Panc1 (cell line): ENCODE data around the gene NLRC5. TPM values are rescaled to one million over a fixed set of nuclear protein-coding genes. Genes with fewer than 3 reads are reported as not detected.

Experiments used
- ATAC-seq: fragments of 200-7000 bp; cut with Tn5 transposase; 2 replicates; pipeline ENCODE4 v1.9.1; 2020; ENCODE audit warnings: mild to moderate bottlenecking, moderate library complexity
- BruUV-seq: library from RNA; stranded (reverse); fragments of 400-500 nt; replicated peaks from 2 replicates; lab custom pipeline; 2021; lab: Mats Ljungman, UMichigan
- CTCF ChIA-PET: fragments of 300-600 bp; sonication (Branson Sonifier 250); formaldehyde crosslinking; loops from one replicate; lab custom pipeline; 2022; ENCODE audit warnings: antibody characterized with exemption; lab: Charles Lee
- POLR2A ChIA-PET: fragments of 300-600 bp; sonication (Branson Sonifier 250); formaldehyde crosslinking; loops from one replicate; lab custom pipeline; 2022; ENCODE audit warnings: antibody characterized with exemption; lab: Charles Lee
- DNase-seq: peaks from one replicate; pipeline ENCODE4 v3.0.0-alpha.2; 2010; ENCODE audit warnings: low read depth, low spot score
- H3K27ac ChIP-seq: 2 replicates; pipeline ENCODE4 v1.5.1; 2011; ENCODE audit warnings: mild to moderate bottlenecking, low read length, inconsistent platforms
- H3K27me3 ChIP-seq: fragments of 200-500 bp; sonication (Bioruptor generic); 2 replicates; pipeline ENCODE4 v1.6.0; 2014; ENCODE audit warnings: low read length, inconsistent platforms; ENCODE audit not compliant: control insufficient read depth, insufficient read depth
- H3K36me3 ChIP-seq: fragments of 200-500 bp; sonication (Bioruptor generic); 2 replicates; pipeline ENCODE4 v1.5.1; 2014; ENCODE audit warnings: inconsistent platforms, mild to moderate bottlenecking, low read length, moderate library complexity; ENCODE audit not compliant: control insufficient read depth, insufficient read depth
- H3K4me1 ChIP-seq: 2 replicates; pipeline ENCODE4 v1.5.1; 2011; ENCODE audit warnings: inconsistent platforms, mild to moderate bottlenecking, low read length, moderate library complexity; ENCODE audit not compliant: control insufficient read depth, insufficient read depth
- H3K4me3 ChIP-seq, 2 experiments: 2 replicates each; pipeline ENCODE4 v1.5.1; 2011 to 2012; ENCODE audit warnings: low read depth in 2 of 2, low read length in 2 of 2, mild to moderate bottlenecking in 2 of 2, inconsistent platforms in 1 of 2, moderate library complexity in 1 of 2
- H3K9me3 ChIP-seq: fragments of 200-500 bp; sonication (Bioruptor generic); 2 replicates; pipeline ENCODE4 v1.5.1; 2014; ENCODE audit warnings: low read depth, mild to moderate bottlenecking, inconsistent platforms, low read length, moderate library complexity; ENCODE audit not compliant: control insufficient read depth, insufficient read depth
- POLR2AphosphoS5 ChIP-seq: IDR thresholded peaks from 2 replicates; pipeline ENCODE4 v1.6.1; 2012; ENCODE audit warnings: mild to moderate bottlenecking, low read depth, low read length, moderate library complexity
- SIN3A ChIP-seq: IDR thresholded peaks from 2 replicates; pipeline ENCODE4 v1.6.1; 2012; ENCODE audit warnings: low read depth, mild to moderate bottlenecking, low read length, moderate library complexity, borderline replicate concordance; ENCODE audit not compliant: insufficient read depth
- TCF7L2 ChIP-seq: IDR thresholded peaks from 2 replicates; pipeline ENCODE4 v1.6.1; 2011; ENCODE audit warnings: mild to moderate bottlenecking, low read depth, low read length, inconsistent platforms
- in situ Hi-C: cut with HindIII; loops from 2 replicates; pipeline ENCODE4 v1.10.0; 2016; ENCODE audit warnings: low sequenced_read_pairs, low pct_unique_long_range_greater_than_20kb
- intact Hi-C: fragments of 100-400 bp; cut with micrococcal nuclease; formaldehyde crosslinking; loops from one replicate; pipeline ENCODE4 v1.10.0; 2022; ENCODE audit not compliant: unreplicated experiment
- total RNA-seq: library from RNA; stranded (reverse); gene quantifications from one replicate; pipeline ENCODE4 v1.2.1, GENCODE V29; 2021; ENCODE audit not compliant: unreplicated experiment
- TF ChIP-seq, protein P1 (sequence below), 2 experiments: IDR thresholded peaks; 2 replicates each; pipeline ENCODE4 v1.6.1; 2011 to 2012; ENCODE audit warnings: low read depth in 2 of 2, control low read depth in 1 of 2, low read length in 1 of 2, mild to moderate bottlenecking in 1 of 2, moderate library complexity in 1 of 2; ENCODE audit not compliant: insufficient read depth in 1 of 2
- TF ChIP-seq, protein P2 (sequence below): fragments of 450-650 bp; IDR thresholded peaks from 2 replicates; pipeline ENCODE4 v1.5.1; 2017; ENCODE audit warnings: mild to moderate bottlenecking

NLRC5 gene
- total RNA-seq, 1 experiment from 2014 or later, result 8.8 TPM

DNA sequence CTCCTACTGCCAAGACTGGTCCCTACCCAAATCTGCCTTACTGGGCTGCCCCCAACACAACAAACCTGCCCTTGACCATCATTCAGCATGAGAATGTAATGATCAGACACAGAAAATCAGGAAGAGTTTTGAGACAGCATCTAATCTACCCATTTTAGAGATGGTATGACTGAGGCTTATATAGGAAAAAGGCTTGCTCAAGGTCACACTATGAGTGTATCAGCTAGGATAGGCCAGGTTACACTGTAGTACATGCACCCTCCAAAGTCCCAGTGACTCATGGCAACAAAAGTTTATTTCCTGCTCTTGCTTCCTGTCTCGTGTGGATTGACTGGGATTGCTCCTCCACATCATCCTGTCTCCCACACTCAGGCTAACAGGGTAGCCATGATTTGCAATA lies 27.9 kb downstream of the NLRC5 start:
- Histone ChIP-seq H3K36me3 (no peaks in the 10 kb centered on the region), H3K27me3 (no peaks in the 10 kb centered on the region), H3K4me1 (no peaks in the 10 kb centered on the region), H3K9me3 (no peaks in the 10 kb centered on the region), H3K4me3 (no peak overlapping the region), H3K27ac (no peak overlapping the region)
- ChIA-PET CTCF (no interaction called here), POLR2A (no interaction called here)
- intact Hi-C loops, result no loop called here
- DNase-seq (no peak), ATAC-seq (no peak)
- no TSS peak for BruUV-seq
- in situ Hi-C loops, result no loop called here
- TF ChIP-seq, protein P1, sequence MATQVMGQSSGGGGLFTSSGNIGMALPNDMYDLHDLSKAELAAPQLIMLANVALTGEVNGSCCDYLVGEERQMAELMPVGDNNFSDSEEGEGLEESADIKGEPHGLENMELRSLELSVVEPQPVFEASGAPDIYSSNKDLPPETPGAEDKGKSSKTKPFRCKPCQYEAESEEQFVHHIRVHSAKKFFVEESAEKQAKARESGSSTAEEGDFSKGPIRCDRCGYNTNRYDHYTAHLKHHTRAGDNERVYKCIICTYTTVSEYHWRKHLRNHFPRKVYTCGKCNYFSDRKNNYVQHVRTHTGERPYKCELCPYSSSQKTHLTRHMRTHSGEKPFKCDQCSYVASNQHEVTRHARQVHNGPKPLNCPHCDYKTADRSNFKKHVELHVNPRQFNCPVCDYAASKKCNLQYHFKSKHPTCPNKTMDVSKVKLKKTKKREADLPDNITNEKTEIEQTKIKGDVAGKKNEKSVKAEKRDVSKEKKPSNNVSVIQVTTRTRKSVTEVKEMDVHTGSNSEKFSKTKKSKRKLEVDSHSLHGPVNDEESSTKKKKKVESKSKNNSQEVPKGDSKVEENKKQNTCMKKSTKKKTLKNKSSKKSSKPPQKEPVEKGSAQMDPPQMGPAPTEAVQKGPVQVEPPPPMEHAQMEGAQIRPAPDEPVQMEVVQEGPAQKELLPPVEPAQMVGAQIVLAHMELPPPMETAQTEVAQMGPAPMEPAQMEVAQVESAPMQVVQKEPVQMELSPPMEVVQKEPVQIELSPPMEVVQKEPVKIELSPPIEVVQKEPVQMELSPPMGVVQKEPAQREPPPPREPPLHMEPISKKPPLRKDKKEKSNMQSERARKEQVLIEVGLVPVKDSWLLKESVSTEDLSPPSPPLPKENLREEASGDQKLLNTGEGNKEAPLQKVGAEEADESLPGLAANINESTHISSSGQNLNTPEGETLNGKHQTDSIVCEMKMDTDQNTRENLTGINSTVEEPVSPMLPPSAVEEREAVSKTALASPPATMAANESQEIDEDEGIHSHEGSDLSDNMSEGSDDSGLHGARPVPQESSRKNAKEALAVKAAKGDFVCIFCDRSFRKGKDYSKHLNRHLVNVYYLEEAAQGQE (IDR thresholded peaks at IDR 0.05; ENCODE audit: insufficient read depth in 1 of 2, low read depth in 2 of 2, low read length in 1 of 2), result no peak
- no peak for TF ChIP-seq SIN3A
- TF ChIP-seq TCF7L2, result no peak
- TF ChIP-seq, protein P2, sequence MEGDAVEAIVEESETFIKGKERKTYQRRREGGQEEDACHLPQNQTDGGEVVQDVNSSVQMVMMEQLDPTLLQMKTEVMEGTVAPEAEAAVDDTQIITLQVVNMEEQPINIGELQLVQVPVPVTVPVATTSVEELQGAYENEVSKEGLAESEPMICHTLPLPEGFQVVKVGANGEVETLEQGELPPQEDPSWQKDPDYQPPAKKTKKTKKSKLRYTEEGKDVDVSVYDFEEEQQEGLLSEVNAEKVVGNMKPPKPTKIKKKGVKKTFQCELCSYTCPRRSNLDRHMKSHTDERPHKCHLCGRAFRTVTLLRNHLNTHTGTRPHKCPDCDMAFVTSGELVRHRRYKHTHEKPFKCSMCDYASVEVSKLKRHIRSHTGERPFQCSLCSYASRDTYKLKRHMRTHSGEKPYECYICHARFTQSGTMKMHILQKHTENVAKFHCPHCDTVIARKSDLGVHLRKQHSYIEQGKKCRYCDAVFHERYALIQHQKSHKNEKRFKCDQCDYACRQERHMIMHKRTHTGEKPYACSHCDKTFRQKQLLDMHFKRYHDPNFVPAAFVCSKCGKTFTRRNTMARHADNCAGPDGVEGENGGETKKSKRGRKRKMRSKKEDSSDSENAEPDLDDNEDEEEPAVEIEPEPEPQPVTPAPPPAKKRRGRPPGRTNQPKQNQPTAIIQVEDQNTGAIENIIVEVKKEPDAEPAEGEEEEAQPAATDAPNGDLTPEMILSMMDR, result no peak
- TF ChIP-seq POLR2AphosphoS5, result no peak

DNA sequence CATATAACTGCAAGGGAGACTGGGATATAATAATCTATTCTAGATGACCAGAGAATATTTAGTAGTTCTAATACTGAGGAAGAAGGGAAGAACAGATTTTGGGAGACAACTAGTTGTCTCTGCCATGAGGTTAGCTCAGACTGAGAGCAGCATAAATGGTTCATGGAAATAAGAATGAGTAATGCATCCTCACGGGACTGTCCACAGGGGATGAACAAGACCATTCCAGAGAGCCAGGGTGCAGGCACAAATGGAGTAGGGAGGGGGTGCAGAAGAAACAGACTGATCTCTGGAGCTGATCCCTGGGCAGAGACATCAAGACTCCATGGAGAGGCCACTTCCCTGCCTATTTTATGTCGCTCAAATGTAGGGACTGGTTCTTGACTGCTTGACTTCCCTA lies 30.4 kb downstream of the NLRC5 start:
- in situ Hi-C loops (no loop called here), intact Hi-C loops (no loop called here)
- no peaks in the 10 kb centered on the region for H3K4me1 ChIP-seq
- H3K4me3 ChIP-seq, result no peak overlapping the region
- no peaks in the 10 kb centered on the region for H3K36me3 ChIP-seq
- POLR2A ChIA-PET, result no interaction called here
- DNase-seq (no peak), ATAC-seq (no peak)
- BruUV-seq, result no TSS peak
- CTCF ChIA-PET, result no interaction called here
- H3K9me3 ChIP-seq, result no peaks in the 10 kb centered on the region
- TF ChIP-seq, protein P1 (IDR thresholded peaks at IDR 0.05; ENCODE audit: insufficient read depth in 1 of 2, low read depth in 2 of 2, low read length in 1 of 2), result no peak
- TF ChIP-seq POLR2AphosphoS5, result no peak
- TF ChIP-seq, protein P2, result no peak
- no peak overlapping the region for H3K27ac ChIP-seq
- no peaks in the 10 kb centered on the region for H3K27me3 ChIP-seq
